GM23248 (cell line): ENCODE measurements around the gene ABCC1.

Experiments
- EZH2 ChIP-seq: fragments of 200-600 bp; sonication (generic); IDR thresholded peaks from 2 replicates; pipeline ENCODE4 v1.6.1; 2018; ENCODE audit warnings: antibody characterized with exemption, mild to moderate bottlenecking; ENCODE audit not compliant: insufficient read depth, poor library complexity, severe bottlenecking
- EZH2phosphoT487 ChIP-seq: fragments of 200-600 bp; sonication (generic); IDR thresholded peaks from 2 replicates; pipeline ENCODE4 v1.6.1; 2018; ENCODE audit warnings: antibody characterized with exemption, moderate library complexity, mild to moderate bottlenecking, low read depth; ENCODE audit not compliant: insufficient read depth

- TF ChIP-seq EZH2 (no peak), EZH2phosphoT487 (no peak)
Observed at GRCh38 chr16:16120382-16121184, 171.2 kb downstream of the ABCC1 start.
